ENCODE data around the gene MAPKAP1.

Gene MAPKAP1

GRCh38 chr9:125536167-125536772 lies 170.7 kb downstream of the MAPKAP1 start:
- peak; percentile 39 for DNase-seq (ENCODE audit: low spot score)

- DNase-seq (ENCODE audit: low spot score): no peak
Observed at GRCh38 chr9:125534971-125535701, 171.9 kb downstream of the MAPKAP1 start.

GRCh38 chr9:125532812-125533594 lies 174.0 kb downstream of the MAPKAP1 start:
- DNase-seq (ENCODE audit: low spot score): no peak

DNA sequence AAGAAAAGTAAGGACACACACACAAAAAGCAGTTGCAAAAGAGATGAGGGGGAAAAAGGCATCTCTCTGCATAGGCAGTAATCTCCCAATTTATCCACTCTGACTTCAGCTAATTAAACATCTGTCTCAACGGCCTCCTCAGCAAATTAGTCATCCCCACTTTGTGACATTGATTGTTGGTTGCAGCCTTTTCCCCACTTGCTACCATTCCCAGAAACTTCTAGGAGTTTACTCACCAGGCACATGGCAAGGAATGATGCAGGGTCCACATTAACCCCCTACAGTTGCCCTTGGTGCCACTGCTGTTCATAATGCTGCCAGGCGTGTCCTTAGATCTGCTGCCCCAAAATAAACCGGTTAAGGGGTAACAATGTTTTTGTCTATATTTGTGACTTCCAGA lies 174.6 kb downstream of the MAPKAP1 start:
- no peak for DNase-seq (ENCODE audit: low spot score)

DNA sequence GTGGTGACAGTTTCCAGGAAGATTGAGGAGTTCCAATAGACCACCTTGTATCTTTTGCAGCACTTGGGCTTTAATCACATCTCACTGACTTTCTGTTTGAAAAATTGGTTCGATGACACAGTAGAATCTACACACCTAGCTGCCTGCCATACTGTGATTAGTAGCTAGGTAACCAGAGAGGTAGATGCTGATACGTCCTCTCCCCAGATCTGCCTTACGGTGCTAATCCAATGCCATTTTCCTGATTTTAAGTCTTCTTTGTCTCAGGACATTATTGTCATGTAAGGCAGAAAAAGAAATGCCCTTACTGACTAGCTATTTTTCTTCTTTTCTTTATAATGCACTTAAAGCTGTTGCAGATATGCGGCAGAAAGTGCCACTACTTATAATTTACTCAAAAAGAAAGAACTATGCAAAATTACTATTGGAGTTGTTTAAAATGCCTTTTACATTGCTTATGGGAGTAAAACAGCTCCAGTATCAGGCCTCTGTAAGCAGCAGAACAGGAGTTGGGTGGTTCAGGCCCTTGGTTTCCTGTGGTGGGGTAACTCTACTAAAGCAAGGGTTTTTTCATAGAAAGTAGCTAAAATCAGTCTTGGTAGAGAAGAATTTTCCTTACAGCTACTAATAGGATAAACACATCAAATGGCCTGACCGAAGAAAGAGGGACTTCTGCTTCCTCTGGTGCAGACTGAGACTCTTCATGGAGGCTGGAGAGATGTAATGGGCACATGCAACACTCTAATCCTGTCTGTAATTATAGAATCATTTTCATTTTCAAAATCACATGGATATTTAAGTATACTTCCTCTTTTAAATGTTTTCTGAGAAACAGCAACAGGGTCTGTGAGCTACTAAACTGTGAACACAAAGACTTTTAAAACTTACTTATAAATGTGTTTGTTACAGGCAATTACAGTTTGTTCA lies 177.2 kb downstream of the MAPKAP1 start:
- no peak for DNase-seq (ENCODE audit: low spot score)

GRCh38 chr9:125529107-125529506 lies 177.9 kb downstream of the MAPKAP1 start:
- no peak for DNase-seq (ENCODE audit: low spot score)

DNA sequence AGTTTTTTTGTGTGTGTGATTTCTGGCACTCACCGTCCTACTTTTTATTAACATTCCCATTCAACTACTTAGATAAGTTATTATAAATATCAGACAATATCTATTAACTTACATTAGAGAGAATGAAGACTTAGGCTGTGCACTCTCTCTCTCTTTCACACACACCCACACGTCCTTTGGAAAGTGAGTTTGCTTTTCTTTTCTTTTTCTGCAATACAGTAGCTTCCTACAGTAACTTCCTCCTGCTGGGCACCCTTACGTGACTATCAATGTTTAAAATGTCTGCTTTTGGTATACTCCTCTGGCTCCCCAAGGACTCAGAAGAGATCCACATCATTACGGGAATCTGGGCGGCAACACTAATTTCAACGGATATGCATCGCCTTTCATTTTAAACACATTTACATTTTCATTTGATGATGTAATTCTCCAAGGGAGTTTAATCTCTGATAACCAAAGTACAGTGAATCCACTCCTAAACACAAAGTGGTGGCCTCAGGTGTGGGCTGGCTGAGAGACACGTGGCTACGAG lies 179.5 kb downstream of the MAPKAP1 start:
- DNase-seq (ENCODE audit: low spot score): no peak

DNA sequence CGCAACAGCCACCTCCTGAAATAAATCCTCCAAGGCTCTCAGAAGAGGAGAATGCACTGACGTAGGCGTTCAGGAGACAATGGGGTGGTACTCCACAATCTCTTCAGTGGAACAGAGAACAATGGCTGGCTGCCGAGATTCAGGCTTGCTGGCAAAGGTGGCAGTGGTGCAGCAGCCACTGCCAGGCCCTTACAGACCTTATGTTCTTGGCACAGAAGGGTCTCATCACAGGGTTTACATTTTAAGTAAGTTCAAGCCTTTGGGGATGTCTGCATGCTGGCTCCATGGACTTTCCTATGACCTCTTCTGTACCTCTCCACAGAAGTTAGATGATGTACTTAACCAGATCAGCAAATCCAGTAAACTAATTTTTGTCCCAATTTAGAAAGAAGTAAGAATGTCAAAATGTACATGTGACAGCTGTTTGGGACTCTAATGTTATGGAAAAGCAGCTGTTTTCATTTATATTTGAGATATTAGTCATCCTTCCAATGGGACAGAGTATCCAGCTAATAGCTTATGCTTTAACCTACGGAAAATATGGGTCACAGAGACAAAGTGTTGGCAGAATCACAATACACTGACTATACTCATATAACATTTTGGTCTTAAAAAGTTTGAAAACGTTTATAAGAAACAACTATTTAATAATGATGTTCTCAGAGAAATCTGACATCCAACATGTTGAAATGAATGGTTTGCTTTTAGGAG lies 180.9 kb downstream of the MAPKAP1 start:
- no peak for DNase-seq (ENCODE audit: low spot score)

- no peak for DNase-seq (ENCODE audit: low spot score)
Observed at GRCh38 chr9:125524583-125525355, 182.2 kb downstream of the MAPKAP1 start.

- DNase-seq (ENCODE audit: low spot score): no peak
Observed at GRCh38 chr9:125523681-125524080, 183.3 kb downstream of the MAPKAP1 start.

DNA sequence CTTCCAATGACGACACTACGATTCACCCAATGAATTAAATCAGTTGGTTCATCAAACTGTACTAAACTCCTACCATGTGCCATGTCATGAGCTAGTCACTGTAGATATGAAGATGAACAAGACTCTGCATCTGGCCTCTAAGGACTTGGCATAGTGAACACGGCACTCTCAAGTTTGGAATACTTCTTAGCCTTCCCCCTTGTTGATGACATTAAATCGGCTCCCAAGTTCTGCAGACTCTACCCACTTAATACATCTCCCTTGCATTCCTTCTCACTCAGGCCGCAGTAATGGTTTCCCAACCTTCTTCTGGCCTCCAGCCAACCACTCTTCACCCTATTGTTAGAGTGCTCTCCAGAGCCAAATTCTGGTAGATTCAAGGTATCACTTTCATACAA lies 184.7 kb downstream of the MAPKAP1 start:
- DNase-seq (ENCODE audit: low spot score): no peak

DNA sequence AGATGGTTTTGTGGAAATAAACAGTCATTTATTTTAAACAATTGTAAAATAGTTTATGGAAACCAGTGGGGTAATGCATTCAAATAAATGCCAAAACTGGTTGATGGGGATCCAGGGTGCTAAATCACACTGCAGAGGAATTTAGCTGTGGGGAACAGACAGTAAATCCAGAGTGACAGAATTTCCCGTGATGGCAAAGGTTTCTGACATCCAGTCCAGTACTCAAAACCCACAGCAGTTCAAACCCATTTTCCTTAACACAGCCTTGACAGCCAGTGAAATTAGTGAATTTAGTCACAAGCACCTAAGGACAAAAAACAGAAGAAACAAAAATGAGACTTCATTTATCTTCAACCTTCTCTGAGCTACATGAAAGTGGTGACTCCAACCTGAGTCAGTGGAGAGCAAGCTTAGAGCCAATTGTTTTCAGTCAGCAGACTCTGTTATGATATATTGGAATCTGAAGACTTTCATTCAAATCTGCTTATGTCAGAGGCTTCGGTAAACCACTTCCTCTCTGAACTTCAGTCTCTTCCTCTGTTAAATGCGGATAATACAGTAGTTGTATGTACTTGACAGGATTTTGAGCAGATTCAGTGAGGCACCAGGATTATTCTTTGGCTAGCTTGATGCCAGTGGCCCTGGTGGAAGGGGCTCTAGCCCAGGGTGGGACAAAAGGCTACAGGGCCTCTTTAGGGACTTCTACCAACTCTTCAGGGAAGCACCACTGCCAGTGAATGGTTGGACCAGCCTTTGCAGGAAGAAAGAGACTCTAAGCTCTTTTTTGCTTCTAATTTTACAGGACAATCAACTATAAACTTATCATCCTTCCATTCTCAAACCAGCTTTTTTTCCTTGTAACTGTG lies 185.3 kb downstream of the MAPKAP1 start:
- no peak for DNase-seq (ENCODE audit: low spot score)

DNA sequence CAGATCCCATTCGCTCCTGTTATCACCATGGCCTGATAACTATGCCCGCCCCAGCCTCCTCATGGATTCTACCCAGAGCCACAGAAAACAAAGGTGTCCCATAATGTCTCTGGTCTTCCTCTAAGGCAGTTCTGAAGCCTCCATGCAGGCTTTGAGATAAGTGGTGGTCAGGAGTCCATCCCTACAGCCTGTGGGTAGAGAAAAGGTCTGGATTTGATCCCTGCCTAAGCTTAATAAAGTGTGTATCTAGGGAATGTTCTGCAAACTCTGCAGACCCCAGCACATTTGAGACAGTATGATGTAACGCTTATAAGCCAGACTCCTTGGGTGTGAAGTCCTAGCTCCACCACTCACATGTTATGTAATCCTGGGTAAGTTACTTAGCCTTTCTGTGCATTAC lies 187.3 kb downstream of the MAPKAP1 start:
- no peak for DNase-seq (ENCODE audit: low spot score)

DNA sequence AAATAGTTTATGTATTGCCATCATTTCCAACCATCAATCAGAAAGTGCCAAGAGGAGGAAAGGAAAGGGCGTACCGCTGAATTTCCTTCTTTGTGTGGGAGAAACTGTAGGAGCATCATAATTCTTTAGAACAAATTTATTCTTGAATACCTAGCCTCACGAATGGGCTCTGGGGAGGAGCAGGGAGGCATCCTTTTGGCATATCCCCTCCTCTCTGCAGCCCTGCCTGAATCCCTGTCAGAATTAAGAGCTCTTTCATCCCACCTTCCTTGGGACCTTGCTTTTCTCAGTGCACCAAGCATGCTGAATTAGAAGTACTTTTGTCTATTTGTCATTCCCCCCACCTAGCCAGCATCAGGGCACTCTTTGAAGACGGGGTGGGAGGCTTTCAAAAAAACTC lies 189.4 kb downstream of the MAPKAP1 start:
- no peak for DNase-seq (ENCODE audit: low spot score)

- DNase-seq (ENCODE audit: low spot score): no peak
Observed at GRCh38 chr9:125515983-125516940, 190.7 kb downstream of the MAPKAP1 start.

DNA sequence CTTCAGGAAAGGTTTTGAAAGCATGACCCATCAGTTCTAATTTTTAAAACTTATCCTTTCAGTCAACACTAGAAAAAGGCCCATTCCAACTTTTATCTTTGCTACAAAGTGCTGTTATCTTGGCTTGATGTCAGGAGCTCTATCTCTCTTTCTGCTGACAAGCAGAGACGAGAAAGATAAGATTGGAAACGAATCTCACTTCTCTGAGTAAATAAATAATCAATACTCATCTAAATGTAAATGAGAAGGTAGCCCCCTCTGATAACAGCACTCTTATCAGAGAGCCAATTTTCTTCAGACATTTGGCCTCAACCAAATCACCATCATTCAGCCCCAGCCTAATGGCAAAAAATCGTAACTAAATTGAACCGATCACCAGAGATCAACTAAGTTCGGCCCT lies 191.7 kb downstream of the MAPKAP1 start:
- DNase-seq (ENCODE audit: low spot score): no peak

GRCh38 chr9:125514468-125514867 lies 192.5 kb downstream of the MAPKAP1 start:
- no peak for DNase-seq (ENCODE audit: low spot score)

Measured in ecto neural progenitor cell (in vitro differentiated cells).